MM.1S (cell line): ENCODE data around the gene SIK2.
"Not testable (repeated sequence)": the region's sequence is repeated elsewhere in the genome, so short reads cannot be mapped to it uniquely, and the experiment has no call there.

ENCODE experiments used
- DNase-seq: peaks from one replicate; pipeline ENCODE4 v3.0.0-alpha.2; 2015
- H2AFZ ChIP-seq: fragments of 300-600 bp; sonication (generic); 2 replicates; pipeline ENCODE4 v1.6.0; 2016; ENCODE audit warnings: antibody characterized with exemption, low read length
- H3F3A ChIP-seq: fragments of 300-600 bp; sonication (generic); 2 replicates; pipeline ENCODE4 v1.6.1; 2016; ENCODE audit warnings: mild to moderate bottlenecking, antibody characterized with exemption, low read length, moderate library complexity, mixed read lengths; ENCODE audit not compliant: insufficient read depth
- H3K27ac ChIP-seq: fragments of 300-600 bp; sonication (generic); 2 replicates; pipeline ENCODE4 v1.5.1; 2016; ENCODE audit warnings: mild to moderate bottlenecking, low read length
- H3K27me3 ChIP-seq: fragments of 300-600 bp; sonication (generic); replicated peaks from 2 replicates; pipeline ENCODE4 v1.6.0; 2016; ENCODE audit warnings: low read length; ENCODE audit not compliant: insufficient read depth
- H3K36me3 ChIP-seq: fragments of 300-600 bp; sonication (generic); replicated peaks from 2 replicates; pipeline ENCODE4 v1.6.1; 2016; ENCODE audit warnings: mild to moderate bottlenecking, low read length, mixed read lengths; ENCODE audit not compliant: insufficient read depth
- H3K4me1 ChIP-seq: fragments of 300-600 bp; sonication (generic); 2 replicates; pipeline ENCODE4 v1.6.1; 2016; ENCODE audit warnings: low read length, mixed read lengths
- H3K4me2 ChIP-seq: fragments of 300-600 bp; sonication (generic); 2 replicates; pipeline ENCODE4 v1.6.0; 2016; ENCODE audit warnings: low read depth, low read length
- H3K4me3 ChIP-seq: fragments of 300-600 bp; sonication (generic); 2 replicates; pipeline ENCODE4 v1.5.1; 2016; ENCODE audit warnings: low read length, mixed read lengths
- H3K79me2 ChIP-seq: fragments of 300-600 bp; sonication (generic); 2 replicates; pipeline ENCODE4 v1.6.1; 2016; ENCODE audit warnings: mixed run types, low read length, mixed read lengths
- H3K9ac ChIP-seq: fragments of 300-600 bp; sonication (generic); 2 replicates; pipeline ENCODE4 v1.6.1; 2016; ENCODE audit warnings: low read length, mixed read lengths
- H3K9me2 ChIP-seq: fragments of 300-600 bp; sonication (generic); replicated peaks from 2 replicates; pipeline ENCODE4 v1.6.1; 2016; ENCODE audit warnings: mild to moderate bottlenecking, low read length, mixed read lengths; ENCODE audit not compliant: insufficient read depth
- H3K9me3 ChIP-seq: fragments of 300-600 bp; sonication (generic); replicated peaks from 2 replicates; pipeline ENCODE4 v1.6.1; 2016; ENCODE audit warnings: mild to moderate bottlenecking, low read length, mixed read lengths; ENCODE audit not compliant: insufficient read depth
- H4K20me1 ChIP-seq: fragments of 300-600 bp; sonication (generic); 2 replicates; pipeline ENCODE4 v1.6.1; 2016; ENCODE audit warnings: mild to moderate bottlenecking, low read length, moderate library complexity, mixed read lengths; ENCODE audit not compliant: insufficient read depth
- EZH2 ChIP-seq: fragments of 300-600 bp; sonication (generic); optimal IDR thresholded peaks from 2 replicates; pipeline ENCODE3; 2017; ENCODE audit warnings: low read depth, mild to moderate bottlenecking, antibody characterized with exemption, low read length, mixed read lengths
- EZH2phosphoT487 ChIP-seq: fragments of 300-600 bp; sonication (generic); IDR thresholded peaks from 2 replicates; pipeline ENCODE4 v1.6.1; 2018; ENCODE audit warnings: antibody characterized with exemption, low read length
- TF ChIP-seq, protein P1 (sequence below): fragments of 300-600 bp; sonication (generic); IDR thresholded peaks from 2 replicates; pipeline ENCODE4 v1.5.1; 2016; ENCODE audit warnings: antibody characterized with exemption, low read length, mixed read lengths

The SIK2 gene

DNA sequence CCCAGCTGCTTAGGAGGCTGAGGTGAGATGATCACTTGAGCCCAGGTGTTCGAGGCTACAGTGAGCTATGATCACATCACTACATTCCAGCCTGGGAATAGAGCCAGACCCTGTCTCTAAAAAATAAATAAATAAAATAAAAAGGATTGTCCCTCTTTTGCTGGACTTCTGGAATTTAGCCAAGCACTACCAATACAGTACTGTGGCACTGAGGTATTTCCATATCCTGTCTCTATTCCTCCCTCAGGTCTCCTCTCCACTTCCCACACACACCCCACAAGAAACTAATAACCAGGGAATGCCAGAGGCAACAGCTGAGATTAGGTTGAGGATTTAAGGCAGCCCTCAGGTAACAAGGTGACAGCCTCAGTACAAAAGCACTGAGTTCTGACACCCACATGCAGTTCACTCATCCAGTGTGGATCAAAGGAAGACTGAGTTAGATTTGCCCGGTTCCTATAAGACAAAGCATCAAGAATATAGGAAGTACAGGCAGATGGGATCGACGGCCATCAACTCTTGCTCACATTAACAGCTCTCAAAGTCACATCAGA lies 168.4 kb downstream of the SIK2 start:
- Histone ChIP-seq H3K9me3 (no peaks in the 10 kb centered on the region), H4K20me1 (no peaks in the 10 kb centered on the region), H3K4me3 (no peak overlapping the region), H3K9me2 (no peaks in the 10 kb centered on the region), H3K4me2 (no peak overlapping the region), H3K79me2 (peaks cover 5% of the 10 kb centered on the region), H3K36me3 (no peaks in the 10 kb centered on the region), H3K27ac (no peak overlapping the region), H3K4me1 (no peaks in the 10 kb centered on the region), H2AFZ (no peak overlapping the region), H3F3A (no peaks in the 10 kb centered on the region), H3K27me3 (no peaks in the 10 kb centered on the region), H3K9ac (no peak overlapping the region)
- DNase-seq = no peak
- no peak for TF ChIP-seq EZH2
- TF ChIP-seq EZH2phosphoT487 = no peak
- TF ChIP-seq, protein P1, sequence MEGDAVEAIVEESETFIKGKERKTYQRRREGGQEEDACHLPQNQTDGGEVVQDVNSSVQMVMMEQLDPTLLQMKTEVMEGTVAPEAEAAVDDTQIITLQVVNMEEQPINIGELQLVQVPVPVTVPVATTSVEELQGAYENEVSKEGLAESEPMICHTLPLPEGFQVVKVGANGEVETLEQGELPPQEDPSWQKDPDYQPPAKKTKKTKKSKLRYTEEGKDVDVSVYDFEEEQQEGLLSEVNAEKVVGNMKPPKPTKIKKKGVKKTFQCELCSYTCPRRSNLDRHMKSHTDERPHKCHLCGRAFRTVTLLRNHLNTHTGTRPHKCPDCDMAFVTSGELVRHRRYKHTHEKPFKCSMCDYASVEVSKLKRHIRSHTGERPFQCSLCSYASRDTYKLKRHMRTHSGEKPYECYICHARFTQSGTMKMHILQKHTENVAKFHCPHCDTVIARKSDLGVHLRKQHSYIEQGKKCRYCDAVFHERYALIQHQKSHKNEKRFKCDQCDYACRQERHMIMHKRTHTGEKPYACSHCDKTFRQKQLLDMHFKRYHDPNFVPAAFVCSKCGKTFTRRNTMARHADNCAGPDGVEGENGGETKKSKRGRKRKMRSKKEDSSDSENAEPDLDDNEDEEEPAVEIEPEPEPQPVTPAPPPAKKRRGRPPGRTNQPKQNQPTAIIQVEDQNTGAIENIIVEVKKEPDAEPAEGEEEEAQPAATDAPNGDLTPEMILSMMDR = no peak

DNA sequence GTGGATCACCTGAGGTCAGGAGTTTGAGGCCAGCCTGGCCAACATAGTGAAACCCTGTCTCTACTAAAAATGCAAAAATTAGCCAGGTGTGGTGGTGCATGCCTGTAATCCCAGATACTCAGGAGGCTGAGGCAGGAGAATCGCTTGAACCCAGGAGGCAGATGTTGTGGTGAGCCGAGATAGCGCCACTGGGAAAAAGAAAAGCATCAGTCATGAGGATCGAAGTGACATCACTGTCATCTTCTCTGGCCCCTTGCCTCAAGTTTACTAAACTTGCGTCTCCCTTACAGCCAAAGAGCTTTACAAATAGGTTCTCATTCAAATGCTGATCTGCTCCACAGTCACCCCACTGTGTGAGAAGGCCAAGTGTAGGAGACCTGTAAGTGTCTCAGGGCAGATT lies 169.0 kb downstream of the SIK2 start:
- not testable (repeated sequence) for DNase-seq, H3K9me2 ChIP-seq, H3K4me3 ChIP-seq, H3K36me3 ChIP-seq, H3K9ac ChIP-seq, H3K4me2 ChIP-seq, H3F3A ChIP-seq, H4K20me1 ChIP-seq, H2AFZ ChIP-seq, H3K9me3 ChIP-seq, H3K4me1 ChIP-seq, H3K27me3 ChIP-seq, H3K27ac ChIP-seq, H3K79me2 ChIP-seq

DNA sequence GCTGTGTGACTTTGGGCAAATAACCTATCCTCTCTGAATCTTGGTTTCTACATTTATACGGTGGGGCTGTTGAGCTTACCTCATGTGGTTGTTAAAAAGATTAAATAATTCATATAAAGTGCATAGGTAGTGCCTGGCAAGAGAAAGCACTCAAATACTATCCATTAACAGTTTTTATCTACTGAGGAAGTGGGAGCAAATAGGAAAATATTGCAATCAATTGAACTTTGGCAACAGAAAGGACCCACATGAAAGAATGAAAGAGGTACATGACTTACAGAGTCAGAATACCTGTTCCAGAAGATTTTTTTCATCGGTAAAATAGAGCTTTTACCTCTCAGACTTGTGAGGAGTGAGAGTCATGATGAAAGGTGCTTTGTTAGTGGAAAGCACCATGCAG lies 170.3 kb downstream of the SIK2 start:
- no peaks in the 10 kb centered on the region for H3K9me3 ChIP-seq
- DNase-seq = no peak
- no peak overlapping the region for H3K4me3 ChIP-seq
- H3K4me1 ChIP-seq = peaks cover 11% of the 10 kb centered on the region
- H3K27me3 ChIP-seq = no peaks in the 10 kb centered on the region
- H3K9me2 ChIP-seq = no peaks in the 10 kb centered on the region
- H3K9ac ChIP-seq = no peak overlapping the region
- no peak overlapping the region for H3K27ac ChIP-seq
- no peaks in the 10 kb centered on the region for H4K20me1 ChIP-seq
- TF ChIP-seq EZH2phosphoT487 (no peak), EZH2 (no peak)
- TF ChIP-seq, protein P1 = no peak
- no peaks in the 10 kb centered on the region for H3K36me3 ChIP-seq
- H3F3A ChIP-seq = no peaks in the 10 kb centered on the region
- H2AFZ ChIP-seq = no peak overlapping the region
- no peaks in the 10 kb centered on the region for H3K79me2 ChIP-seq
- no peak overlapping the region for H3K4me2 ChIP-seq

DNA sequence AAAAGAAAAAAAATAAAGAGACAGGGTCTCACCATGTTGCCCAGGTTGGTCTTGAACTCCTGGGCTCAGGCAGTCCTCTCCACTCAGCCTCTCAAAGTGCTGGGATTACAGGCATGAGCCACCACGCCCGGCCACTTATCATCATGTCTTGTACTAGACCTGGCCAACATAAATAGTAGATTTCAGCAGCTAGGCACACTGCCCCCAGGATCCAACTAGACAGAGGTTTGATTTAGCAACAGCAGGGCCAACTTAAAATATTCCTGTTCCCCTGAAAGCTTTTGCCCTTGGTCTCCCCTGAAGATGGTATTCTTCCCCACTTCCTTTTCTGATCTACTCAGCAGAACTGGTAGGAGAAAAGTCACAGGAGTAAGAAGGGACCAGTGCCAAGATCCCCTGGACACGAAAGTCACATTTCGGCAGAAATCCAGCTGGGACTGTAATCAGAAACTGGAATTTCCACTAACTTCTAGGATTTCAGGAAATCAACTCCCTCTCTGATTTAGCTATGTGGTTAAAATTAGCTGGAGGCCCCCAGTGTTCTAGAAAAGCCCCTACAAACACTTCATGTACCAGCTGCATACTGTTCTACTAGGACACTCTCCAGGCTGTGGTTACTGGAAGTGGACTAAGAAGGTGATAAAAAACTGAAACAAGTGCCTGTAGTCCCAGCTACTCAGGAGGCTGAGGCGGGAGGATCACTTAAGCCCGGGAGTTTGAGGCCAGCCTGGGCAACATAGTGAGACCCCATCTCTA lies 172.9 kb downstream of the SIK2 start:
- Histone ChIP-seq H3K9me3 (no peaks in the 10 kb centered on the region), H3K4me2 (no peak overlapping the region), H3K9ac (no peak overlapping the region), H4K20me1 (no peaks in the 10 kb centered on the region), H3K4me3 (no peak overlapping the region), H3K9me2 (no peaks in the 10 kb centered on the region), H3K79me2 (no peaks in the 10 kb centered on the region), H2AFZ (no peak overlapping the region), H3K36me3 (no peaks in the 10 kb centered on the region), H3K4me1 (peaks cover 11% of the 10 kb centered on the region), H3K27ac (no peak overlapping the region), H3F3A (no peaks in the 10 kb centered on the region), H3K27me3 (no peaks in the 10 kb centered on the region)
- TF ChIP-seq EZH2phosphoT487 (no peak), EZH2 (no peak)
- TF ChIP-seq, protein P1 = no peak
- no peak for DNase-seq
